PFSK-1 (cell line): ENCODE data around the gene TPMT.

Source experiments
- FOXP2 ChIP-seq: optimal IDR thresholded peaks from 2 replicates; pipeline ENCODE3; 2011; ENCODE audit warnings: borderline replicate concordance, control low read depth, inconsistent platforms; ENCODE audit not compliant: insufficient read depth; ENCODE audit errors: extremely low read length, extremely low read depth
- POLR2AphosphoS5 ChIP-seq: IDR thresholded peaks from 2 replicates; pipeline ENCODE4 v1.6.1; 2012; ENCODE audit warnings: low read depth, mild to moderate bottlenecking, control low read depth, low read length, moderate library complexity
- REST ChIP-seq, 2 experiments: IDR thresholded peaks; 2 replicates each; pipeline versions ENCODE4 v1.6.1 to v1.8.0; 2011 to 2012; ENCODE audit warnings: low read depth in 2 of 2, low read length in 2 of 2, control low read depth in 1 of 2, inconsistent platforms in 1 of 2, mild to moderate bottlenecking in 1 of 2, moderate library complexity in 1 of 2; ENCODE audit not compliant: insufficient read depth in 1 of 2
- SIN3A ChIP-seq: IDR thresholded peaks from 2 replicates; pipeline ENCODE4 v1.6.1; 2012; ENCODE audit warnings: mild to moderate bottlenecking, low read length, moderate library complexity, borderline replicate concordance; ENCODE audit not compliant: insufficient read depth
- TAF1 ChIP-seq: IDR thresholded peaks from 2 replicates; pipeline ENCODE4 v1.6.1; 2012; ENCODE audit warnings: low read length, control low read depth, borderline replicate concordance; ENCODE audit not compliant: insufficient read depth

The TPMT gene

GRCh38 chr6:18087396-18088165 is 67.3 kb downstream of the TPMT start:
- TF ChIP-seq FOXP2 (no peak), REST (IDR thresholded peaks at IDR 0.05; ENCODE audit: insufficient read depth in 1 of 2, low read depth in 2 of 2, low read length in 2 of 2) (no peak), POLR2AphosphoS5 (no peak), SIN3A (no peak), TAF1 (no peak)

- TF ChIP-seq TAF1 (no peak), FOXP2 (no peak), POLR2AphosphoS5 (no peak), SIN3A (no peak), REST (IDR thresholded peaks at IDR 0.05; ENCODE audit: insufficient read depth in 1 of 2, low read depth in 2 of 2, low read length in 2 of 2) (no peak)
Measured at GRCh38 chr6:18081025-18081668, 73.7 kb downstream of the TPMT start.

DNA sequence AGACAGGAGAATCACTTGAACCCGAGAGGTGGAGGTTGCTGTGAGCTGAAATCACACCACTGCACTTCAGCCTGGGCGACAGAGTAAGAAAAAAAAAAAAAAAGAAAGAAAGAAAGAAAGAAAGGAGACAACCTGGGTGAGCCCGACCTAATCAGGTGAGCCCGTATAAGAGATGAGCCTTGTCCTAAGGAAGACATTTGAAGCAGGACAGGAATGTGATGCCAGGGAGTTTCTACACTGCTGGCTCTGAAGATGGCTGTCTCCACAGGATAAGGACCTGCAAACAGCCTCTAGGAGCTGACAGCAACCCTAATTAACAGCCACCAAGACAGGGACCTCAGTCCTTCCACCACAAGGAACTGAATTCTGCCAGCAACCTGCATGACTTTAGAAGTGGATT is 74.3 kb downstream of the TPMT start:
- no peak for TF ChIP-seq REST (IDR thresholded peaks at IDR 0.05; ENCODE audit: insufficient read depth in 1 of 2, low read depth in 2 of 2, low read length in 2 of 2)
- TF ChIP-seq TAF1: no peak
- TF ChIP-seq POLR2AphosphoS5: no peak
- TF ChIP-seq FOXP2: no peak
- TF ChIP-seq SIN3A: no peak

GRCh38 chr6:18078866-18079265 is 76.0 kb downstream of the TPMT start:
- TF ChIP-seq POLR2AphosphoS5 (no peak), FOXP2 (no peak), SIN3A (no peak), REST (IDR thresholded peaks at IDR 0.05; ENCODE audit: insufficient read depth in 1 of 2, low read depth in 2 of 2, low read length in 2 of 2) (no peak), TAF1 (no peak)
